ENCODE measurements around the gene PHGDH.

GRCh38 chr1:119702384-119702783, 9.3 kb upstream of the PHGDH start:
- no peak for TF ChIP-seq CTCF (IDR thresholded peaks at IDR 0.05)
- no peak for TF ChIP-seq POLR2A (IDR thresholded peaks at IDR 0.05)
